H9 (cell line): Measurements from ENCODE around the gene EFS. TPM values are rescaled to one million over a fixed set of nuclear protein-coding genes. Genes with fewer than 3 reads are reported as not detected.

Source experiments
- DNase-seq: peaks from one replicate; pipeline ENCODE4 v3.0.0-alpha.2; 2017
- H2AFZ ChIP-seq: one replicate; pipeline ENCODE4 v1.6.1; 2013; ENCODE audit warnings: mild to moderate bottlenecking, low read length, control low read depth, moderate library complexity
- H2AK5ac ChIP-seq: 2 replicates; pipeline ENCODE4 v1.6.1; 2013; ENCODE audit warnings: low read length, control low read depth, mixed read lengths; ENCODE audit not compliant: insufficient read length
- H2BK120ac ChIP-seq: one replicate; pipeline ENCODE4 v1.6.1; 2013; ENCODE audit warnings: low read depth, mild to moderate bottlenecking, low read length, control low read depth, inconsistent platforms; ENCODE audit not compliant: poor library complexity, severe bottlenecking
- H2BK12ac ChIP-seq: 2 replicates; pipeline ENCODE4 v1.6.1; 2013; ENCODE audit warnings: low read length, control low read depth, mixed read lengths, low read depth; ENCODE audit not compliant: insufficient read length
- H2BK15ac ChIP-seq: 2 replicates; pipeline ENCODE4 v1.6.1; 2013; ENCODE audit warnings: low read depth, low read length, control low read depth
- H2BK20ac ChIP-seq: one replicate; pipeline ENCODE4 v1.6.1; 2013; ENCODE audit warnings: low read depth, mild to moderate bottlenecking, low read length, control low read depth, inconsistent platforms; ENCODE audit not compliant: poor library complexity, severe bottlenecking
- H2BK5ac ChIP-seq: 2 replicates; pipeline ENCODE4 v1.6.1; 2013; ENCODE audit warnings: low read length, control low read depth, mixed read lengths; ENCODE audit not compliant: insufficient read length
- H3K14ac ChIP-seq: 2 replicates; pipeline ENCODE4 v1.6.1; 2013; ENCODE audit warnings: low read length, control low read depth; ENCODE audit not compliant: insufficient read depth
- H3K18ac ChIP-seq: 2 replicates; pipeline ENCODE4 v1.6.1; 2013; ENCODE audit warnings: low read depth, mild to moderate bottlenecking, mixed read lengths, low read length, control low read depth; ENCODE audit not compliant: insufficient read length
- H3K23ac ChIP-seq: 2 replicates; pipeline ENCODE4 v1.6.1; 2013; ENCODE audit warnings: low read length, control low read depth, mixed read lengths, low read depth; ENCODE audit not compliant: insufficient read length
- H3K23me2 ChIP-seq: 2 replicates; pipeline ENCODE4 v1.6.1; 2013; ENCODE audit warnings: low read depth, mild to moderate bottlenecking, mixed read lengths, low read length, control low read depth; ENCODE audit not compliant: insufficient read length, poor library complexity, severe bottlenecking
- H3K27ac ChIP-seq: 2 replicates; pipeline ENCODE4 v1.5.1; 2013; ENCODE audit warnings: low read length, control low read depth, mixed read lengths, low read depth; ENCODE audit not compliant: insufficient read length
- H3K27me3 ChIP-seq: 2 replicates; pipeline ENCODE4 v1.6.1; 2013; ENCODE audit warnings: low read length, control low read depth, inconsistent platforms; ENCODE audit not compliant: insufficient read depth
- H3K4ac ChIP-seq: 2 replicates; pipeline ENCODE4 v1.6.1; 2013; ENCODE audit warnings: low read depth, mild to moderate bottlenecking, control low read depth, inconsistent platforms, low read length, moderate library complexity
- H3K4me1 ChIP-seq: 2 replicates; pipeline ENCODE4 v1.6.1; 2013; ENCODE audit warnings: low read length, control low read depth, inconsistent platforms; ENCODE audit not compliant: insufficient read depth
- H3K4me2 ChIP-seq: 2 replicates; pipeline ENCODE4 v1.6.1; 2013; ENCODE audit warnings: low read length, control low read depth, mixed read lengths; ENCODE audit not compliant: insufficient read length, insufficient read depth
- H3K56ac ChIP-seq: 2 replicates; pipeline ENCODE4 v1.6.1; 2013; ENCODE audit warnings: low read depth, mild to moderate bottlenecking, mixed read lengths, low read length, control low read depth; ENCODE audit not compliant: insufficient read length
- H3K79me1 ChIP-seq: 2 replicates; pipeline ENCODE4 v1.6.1; 2013; ENCODE audit warnings: low read depth, mild to moderate bottlenecking, moderate library complexity, low read length, control low read depth, inconsistent platforms; ENCODE audit not compliant: insufficient read depth, poor library complexity, severe bottlenecking
- H3K79me2 ChIP-seq: 2 replicates; pipeline ENCODE4 v1.6.1; 2013; ENCODE audit warnings: low read length, control low read depth, inconsistent platforms; ENCODE audit not compliant: insufficient read depth
- H3K9ac ChIP-seq: 2 replicates; pipeline ENCODE4 v1.6.1; 2013; ENCODE audit warnings: low read length, control low read depth, mixed read lengths; ENCODE audit not compliant: insufficient read length; ENCODE audit errors: extremely low read depth
- H3K9me3 ChIP-seq: one replicate; pipeline ENCODE4 v1.6.1; 2013; ENCODE audit warnings: low read depth, low read length, inconsistent platforms; ENCODE audit not compliant: control insufficient read depth
- H3T11ph ChIP-seq: one replicate; pipeline ENCODE4 v1.6.1; 2013; ENCODE audit warnings: mild to moderate bottlenecking, low read length, control low read depth, inconsistent platforms
- H4K20me1 ChIP-seq: one replicate; pipeline ENCODE4 v1.6.1; 2013; ENCODE audit not compliant: control insufficient read depth, insufficient read length, insufficient read depth
- H4K5ac ChIP-seq: 2 replicates; pipeline ENCODE4 v1.6.1; 2013; ENCODE audit warnings: low read depth, mild to moderate bottlenecking, mixed read lengths, low read length, control low read depth; ENCODE audit not compliant: insufficient read length
- H4K8ac ChIP-seq: replicated peaks from 2 replicates; pipeline ENCODE4 v1.6.1; 2013; ENCODE audit warnings: low read length, control low read depth, mixed read lengths, low read depth; ENCODE audit not compliant: insufficient read length
- H4K91ac ChIP-seq: 2 replicates; pipeline ENCODE4 v1.6.1; 2013; ENCODE audit warnings: low read depth, mild to moderate bottlenecking, moderate library complexity, mixed read lengths, low read length, control low read depth; ENCODE audit not compliant: insufficient read length
- H3K27ac Mint-ChIP-seq, 3 experiments: 2 replicates in 2 of 3; 3 replicates in 1 of 3; pipeline ENCODE4 v1.8.0; 2020 to 2021; ENCODE audit warnings: mixed read lengths in 3 of 3, mild to moderate bottlenecking in 1 of 3, moderate library complexity in 1 of 3
- H3K27me3 Mint-ChIP-seq: 2 replicates; pipeline ENCODE4 v1.8.0; 2021; ENCODE audit warnings: low read depth, mild to moderate bottlenecking, moderate library complexity, mixed read lengths
- H3K36me3 Mint-ChIP-seq, 3 experiments: 2 replicates in 2 of 3; 3 replicates in 1 of 3; pipeline ENCODE4 v1.8.0; 2020 to 2021; ENCODE audit warnings: low read depth in 3 of 3, mixed read lengths in 3 of 3; ENCODE audit not compliant: insufficient read depth in 1 of 3
- H3K4me1 Mint-ChIP-seq, 2 experiments: 2 replicates each; pipeline ENCODE4 v1.8.0; 2020; ENCODE audit warnings: mixed read lengths in 2 of 2
- H3K4me3 Mint-ChIP-seq, 2 experiments: 2 replicates in 1 of 2; 3 replicates in 1 of 2; pipeline ENCODE4 v1.8.0; 2020 to 2021; ENCODE audit warnings: mild to moderate bottlenecking in 2 of 2, mixed read lengths in 2 of 2, moderate library complexity in 1 of 2
- H3K9me3 Mint-ChIP-seq, 2 experiments: 2 replicates in 1 of 2; 3 replicates in 1 of 2; pipeline ENCODE4 v1.8.0; 2020; ENCODE audit warnings: mild to moderate bottlenecking in 2 of 2, mixed read lengths in 2 of 2, moderate library complexity in 1 of 2
- CTCF ChIP-seq: fragments of 200-600 bp; sonication (generic); conservative IDR thresholded peaks from 3 replicates; pipeline ENCODE4 v1.8.0; 2021; ENCODE audit warnings: antibody characterized with exemption, mild to moderate bottlenecking
- WGBS: extraction: QIAGEN DNeasy Blood & Tissue Kit; methylation state at CpG from one replicate; pipeline ENCODE4 v1.1.7; 2013; ENCODE audit warnings: missing lambda C conversion rate, low lambda C conversion rate, mixed read lengths; ENCODE audit not compliant: insufficient read length; ENCODE audit errors: extremely low coverage; 5-methylcytosine and 5-hydroxymethylcytosine counted together
- total RNA-seq: library from RNA; stranded (reverse); gene quantifications from 2 replicates; pipeline ENCODE4 v1.2.1, GENCODE V29; 2021

The EFS gene
- total RNA-seq, 1 experiment from 2014 or later: 32.1 TPM

GRCh38 chr14:23316300-23316699, 48.7 kb downstream of the EFS start:
- Mint-ChIP-seq H3K36me3 (peaks cover 6 to 8% (median 7%) of the 10 kb centered on the region in 3 experiments; a peak in 6 of 7 replicates), H3K27ac (no peak overlapping the region), H3K4me1 (peaks cover 12 to 13% of the 10 kb centered on the region in 2 experiments), H3K9me3 (no peaks in the 10 kb centered on the region), H3K27me3 (no peaks in the 10 kb centered on the region), H3K4me3 (no peak overlapping the region)
- Histone ChIP-seq H3K9ac (no peak overlapping the region), H4K20me1 (no peaks in the 10 kb centered on the region), H3K18ac (no peak overlapping the region), H2BK5ac (no peak overlapping the region), H3K4me2 (no peak overlapping the region), H2BK15ac (no peak overlapping the region), H3K4me1 (no peaks in the 10 kb centered on the region; the same call in 1 of the 2 replicates), H3K9me3 (no peaks in the 10 kb centered on the region), H3K14ac (no peak overlapping the region), H4K91ac (no peak overlapping the region), H2BK20ac (no peak overlapping the region), H3K27ac (no peak overlapping the region), H4K5ac (no peak overlapping the region), H2AFZ (no peak overlapping the region), H3K4ac (no peak overlapping the region), H4K8ac (no peak overlapping the region), H3K23me2 (peaks cover 5% of the 10 kb centered on the region), H3K79me2 (no peaks in the 10 kb centered on the region), H3K23ac (no peak overlapping the region), H3K79me1 (no peaks in the 10 kb centered on the region), H3K56ac (no peak overlapping the region), H2BK120ac (no peak overlapping the region), H2AK5ac (no peak overlapping the region), H3T11ph (no peak overlapping the region), H2BK12ac (no peak overlapping the region), H3K27me3 (no peaks in the 10 kb centered on the region)
- TF ChIP-seq CTCF: no peak
- WGBS: no CpG with 5 or more reads among the region's 5 CpGs
- DNase-seq: no peak
